Karpas-422 (cell line): ENCODE results near the gene LIN37. TPM values are rescaled to one million over a fixed set of nuclear protein-coding genes. Genes with fewer than 3 reads are reported as not detected.

ENCODE experiments used
- DNase-seq: peaks from one replicate; pipeline ENCODE4 v3.0.0-alpha.2; 2015
- H2AFZ ChIP-seq: fragments of 200-600 bp; sonication (generic); 2 replicates; pipeline ENCODE4 v1.6.1; 2014; ENCODE audit warnings: antibody characterized with exemption, low read length, mixed read lengths
- H3K27ac ChIP-seq: fragments of 200-600 bp; sonication (generic); 2 replicates; pipeline ENCODE4 v1.5.1; 2014; ENCODE audit warnings: mild to moderate bottlenecking, low read length, moderate library complexity
- H3K27me3 ChIP-seq: fragments of 200-600 bp; sonication (generic); 2 replicates; pipeline ENCODE4 v1.6.1; 2014; ENCODE audit warnings: low read length, mixed read lengths
- H3K36me3 ChIP-seq: fragments of 200-600 bp; sonication (generic); 2 replicates; pipeline ENCODE4 v1.6.1; 2014; ENCODE audit warnings: low read length, mixed read lengths; ENCODE audit not compliant: insufficient read depth
- H3K4me1 ChIP-seq: fragments of 200-600 bp; sonication (generic); 2 replicates; pipeline ENCODE4 v1.6.1; 2014; ENCODE audit warnings: mild to moderate bottlenecking, low read length, mixed read lengths
- H3K4me2 ChIP-seq: fragments of 200-600 bp; sonication (generic); 2 replicates; pipeline ENCODE4 v1.6.1; 2014; ENCODE audit warnings: low read length, low read depth, mild to moderate bottlenecking; ENCODE audit not compliant: poor library complexity, severe bottlenecking
- H3K4me3 ChIP-seq: fragments of 200-600 bp; sonication (generic); 2 replicates; pipeline ENCODE4 v1.5.1; 2014; ENCODE audit warnings: mild to moderate bottlenecking, antibody characterized with exemption, low read length, mixed read lengths
- H3K79me2 ChIP-seq: fragments of 200-600 bp; sonication (generic); 2 replicates; pipeline ENCODE4 v1.6.1; 2014; ENCODE audit warnings: mild to moderate bottlenecking, low read length, mixed read lengths
- H3K9ac ChIP-seq: fragments of 200-600 bp; sonication (generic); 2 replicates; pipeline ENCODE4 v1.6.0; 2014; ENCODE audit warnings: low read length
- H3K9me2 ChIP-seq: fragments of 200-600 bp; sonication (generic), shearing (Covaris generic); replicated peaks from 2 replicates; pipeline ENCODE4 v1.6.0; 2014; ENCODE audit warnings: mild to moderate bottlenecking, low read length, moderate library complexity; ENCODE audit not compliant: insufficient read depth
- H3K9me3 ChIP-seq: fragments of 300-700, 200-600 bp; sonication (generic); 2 replicates; pipeline ENCODE4 v1.6.1; 2014; ENCODE audit warnings: low read length, mixed read lengths
- H4K20me1 ChIP-seq: fragments of 200-600 bp; sonication (generic); 2 replicates; pipeline ENCODE4 v1.6.1; 2014; ENCODE audit warnings: mild to moderate bottlenecking, antibody characterized with exemption, low read length, low read depth; ENCODE audit not compliant: insufficient read depth
- total RNA-seq: library from RNA; depleted of rRNA; stranded (reverse); fragments of >200 nt; shearing (Covaris generic); gene quantifications from 2 replicates; pipeline ENCODE4 v1.2.3, GENCODE V29; 2014; ENCODE audit warnings: low replicate concordance; rRNA removed

LIN37 gene
- total RNA-seq, 1 experiment from 2014 or later, result 12.4 TPM

DNA sequence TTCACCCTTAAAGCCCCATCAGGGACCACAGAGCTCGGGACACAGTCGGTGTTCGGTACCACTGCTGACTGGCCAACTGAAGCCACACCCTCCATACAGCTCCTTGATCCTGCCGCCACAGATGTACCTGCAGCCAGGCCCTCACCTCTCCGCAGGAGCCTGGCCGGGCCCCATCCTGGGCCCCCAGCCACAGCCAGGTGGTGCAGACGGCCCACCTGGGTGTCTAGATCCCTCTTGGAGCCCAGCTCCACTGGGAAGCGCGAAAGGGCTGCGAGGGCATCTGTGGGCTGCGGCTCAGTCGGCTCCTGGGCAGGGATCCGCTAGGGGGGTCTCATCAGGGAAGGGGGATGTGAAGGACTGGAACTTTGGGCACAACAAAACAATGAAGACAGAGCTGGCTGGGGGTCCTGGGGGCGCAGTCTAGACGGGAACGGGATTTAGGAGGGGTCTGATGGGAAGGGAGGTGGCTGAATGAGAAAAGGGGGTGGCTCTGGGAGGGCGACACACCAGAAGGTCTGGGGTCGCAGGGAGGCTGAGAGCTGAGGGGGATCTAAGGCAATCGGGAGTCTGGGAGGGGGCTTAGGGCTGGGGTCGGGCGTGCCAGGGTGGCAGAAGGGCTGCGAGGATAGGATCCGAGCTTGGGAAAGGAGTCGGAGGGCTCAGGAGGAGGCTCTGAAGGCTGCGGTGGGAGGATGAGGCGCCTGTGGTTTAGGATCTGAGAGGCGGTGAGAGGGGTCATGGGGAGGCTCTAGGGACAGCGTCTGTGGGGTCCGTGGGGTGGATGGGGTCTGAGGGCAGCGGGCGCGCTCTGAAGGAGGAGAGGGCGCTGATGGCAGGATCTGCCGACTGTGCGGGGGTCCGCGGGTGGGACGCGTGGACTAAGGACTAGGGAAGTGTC is 48.5 kb downstream of the LIN37 start:
- Histone ChIP-seq H2AFZ (no peak overlapping the region), H4K20me1 (no peaks in the 10 kb centered on the region), H3K79me2 (no peaks in the 10 kb centered on the region), H3K4me2 (no peak overlapping the region), H3K4me3 (no peak overlapping the region), H3K4me1 (no peaks in the 10 kb centered on the region), H3K9me3 (no peaks in the 10 kb centered on the region), H3K27ac (no peak overlapping the region), H3K9ac (no peak overlapping the region), H3K27me3 (no peaks in the 10 kb centered on the region), H3K9me2 (no peaks in the 10 kb centered on the region), H3K36me3 (no peaks in the 10 kb centered on the region)
- DNase-seq, result no peak

DNA sequence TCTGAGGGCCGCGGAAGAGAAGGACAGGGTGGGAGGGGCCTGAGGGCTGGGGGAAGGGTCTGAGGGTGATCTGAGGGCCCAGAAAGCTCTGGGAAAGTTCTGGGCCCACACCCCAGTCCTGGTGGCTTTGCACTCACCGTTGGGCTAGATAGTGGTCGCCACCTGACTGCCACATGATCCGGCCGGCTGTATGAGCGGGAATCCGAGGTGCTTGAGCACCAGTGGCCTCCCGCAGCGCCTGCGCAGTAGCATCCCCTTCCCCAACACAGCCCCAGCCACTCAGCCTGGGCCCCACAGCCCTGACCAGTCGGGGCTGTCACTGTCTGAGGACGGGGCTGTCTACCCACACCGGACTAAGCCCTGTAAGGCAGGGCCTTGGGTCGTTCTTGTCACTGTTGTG is 49.3 kb downstream of the LIN37 start:
- H3K79me2 ChIP-seq, result no peaks in the 10 kb centered on the region
- no peak overlapping the region for H2AFZ ChIP-seq
- no peak for DNase-seq
- H3K36me3 ChIP-seq, result no peaks in the 10 kb centered on the region
- no peaks in the 10 kb centered on the region for H3K9me2 ChIP-seq
- no peaks in the 10 kb centered on the region for H3K27me3 ChIP-seq
- no peak overlapping the region for H3K9ac ChIP-seq
- H3K9me3 ChIP-seq, result no peaks in the 10 kb centered on the region
- no peak overlapping the region for H3K4me2 ChIP-seq
- H4K20me1 ChIP-seq, result no peaks in the 10 kb centered on the region
- no peak overlapping the region for H3K4me3 ChIP-seq
- no peaks in the 10 kb centered on the region for H3K4me1 ChIP-seq
- H3K27ac ChIP-seq, result no peak overlapping the region

DNA sequence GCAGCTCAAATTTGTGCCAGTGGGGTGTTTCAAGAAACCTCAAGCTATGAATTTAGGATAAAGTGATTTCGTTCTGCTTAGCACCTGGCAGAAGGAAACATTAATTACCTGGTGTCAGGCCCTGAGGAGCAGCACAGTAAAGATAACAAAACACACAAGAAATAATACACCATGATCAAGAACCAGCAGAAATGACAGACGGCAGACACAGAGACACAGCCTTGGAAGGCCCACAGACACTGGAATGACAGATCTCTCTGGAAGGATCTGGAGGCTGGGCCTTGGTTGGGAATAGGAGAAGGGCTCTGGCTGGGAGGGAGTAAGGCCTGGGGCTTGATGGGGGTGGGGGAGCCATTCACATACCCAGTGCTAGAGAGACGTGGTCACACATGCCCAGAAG is 53.5 kb downstream of the LIN37 start:
- Histone ChIP-seq H3K4me2 (no peak overlapping the region), H3K4me3 (no peak overlapping the region), H2AFZ (no peak overlapping the region), H3K9me2 (no peaks in the 10 kb centered on the region), H4K20me1 (no peaks in the 10 kb centered on the region), H3K9ac (no peak overlapping the region), H3K4me1 (no peaks in the 10 kb centered on the region), H3K79me2 (no peaks in the 10 kb centered on the region), H3K27me3 (no peaks in the 10 kb centered on the region), H3K9me3 (no peaks in the 10 kb centered on the region), H3K36me3 (no peaks in the 10 kb centered on the region), H3K27ac (no peak overlapping the region)
- DNase-seq, result no peak

Other genes starting within 250 kb of the LIN37 start
- 5.0 and 9.3 TPM in 2 replicates for gene DMKN, start 234.9 kb upstream of the LIN37 start, total RNA-seq
- 0.25 TPM in 1 of 2 replicates, not detected in the other for gene SBSN, start 220.3 kb upstream of the LIN37 start, total RNA-seq
- gene GAPDHS, start 215.1 kb upstream of the LIN37 start, total RNA-seq, result not detected in 2 replicates
- 125 and 126 TPM in 2 replicates for gene TMEM147, start 202.9 kb upstream of the LIN37 start, total RNA-seq
- gene ATP4A, start 184.9 kb upstream of the LIN37 start, total RNA-seq, result 0.37 and 0.40 TPM in 2 replicates
- gene PMIS2, start 162.4 kb upstream of the LIN37 start, total RNA-seq, result not detected in 2 replicates
- 12.5 and 26.2 TPM in 2 replicates for gene HAUS5, start 135.8 kb upstream of the LIN37 start, total RNA-seq
- 36.9 and 82.1 TPM in 2 replicates for gene RBM42, start 119.5 kb upstream of the LIN37 start, total RNA-seq
- 0.54 and 0.75 TPM in 2 replicates for gene ETV2, start 106.8 kb upstream of the LIN37 start, total RNA-seq
- gene COX6B1, start 100.3 kb upstream of the LIN37 start, total RNA-seq, result 445 and 611 TPM in 2 replicates
- not detected in 2 replicates for gene UPK1A, start 82.1 kb upstream of the LIN37 start, total RNA-seq
- gene ZBTB32, start 44.0 kb upstream of the LIN37 start, total RNA-seq, result not detected in 2 replicates
- 15.3 and 21.4 TPM in 2 replicates for gene KMT2B, start 30.6 kb upstream of the LIN37 start, total RNA-seq
- 1.5 and 15.2 TPM in 2 replicates for gene IGFLR1, start 6.1 kb upstream of the LIN37 start, total RNA-seq
- gene U2AF1L4, start 3.2 kb upstream of the LIN37 start, total RNA-seq, result 31.7 and 50.4 TPM in 2 replicates
- gene PSENEN, start 2.9 kb upstream of the LIN37 start, total RNA-seq, result 47.7 and 112 TPM in 2 replicates
- gene HSPB6, start 8.5 kb downstream of the LIN37 start, total RNA-seq, result 0.18 and 1.5 TPM in 2 replicates
- 16.6 and 17.5 TPM in 2 replicates for gene PROSER3, start 9.6 kb downstream of the LIN37 start, total RNA-seq
- 5.8 and 12.3 TPM in 2 replicates for gene ARHGAP33, start 27.0 kb downstream of the LIN37 start, total RNA-seq
- gene PRODH2, start 64.3 kb downstream of the LIN37 start, total RNA-seq, result not detected in 2 replicates
- gene NPHS1, start 103.9 kb downstream of the LIN37 start, total RNA-seq, result not detected in 2 replicates
- gene KIRREL2, start 108.3 kb downstream of the LIN37 start, total RNA-seq, result 0.07 TPM in 1 of 2 replicates, not detected in the other
- gene APLP1, start 120.0 kb downstream of the LIN37 start, total RNA-seq, result 9.9 and 23.8 TPM in 2 replicates
- gene NFKBID, start 152.0 kb downstream of the LIN37 start, total RNA-seq, result 7.2 and 17.1 TPM in 2 replicates
- gene HCST, start 154.0 kb downstream of the LIN37 start, total RNA-seq, result 12.2 and 18.8 TPM in 2 replicates
- gene TYROBP, start 159.7 kb downstream of the LIN37 start, total RNA-seq, result not detected in 2 replicates
- 3.7 and 3.8 TPM in 2 replicates for gene LRFN3, start 187.8 kb downstream of the LIN37 start, total RNA-seq
- 23.4 and 71.2 TPM in 2 replicates for gene SDHAF1, start 246.6 kb downstream of the LIN37 start, total RNA-seq